HCT116 (cell line): ENCODE measurements around the gene PPP2R5C. TPM values are rescaled to one million over a fixed set of nuclear protein-coding genes. Genes with fewer than 3 reads are reported as not detected.

Experiments used
- ATAC-seq: fragments of 200-7000 bp; cut with Tn5 transposase; 2 replicates; pipeline ENCODE4 v1.9.1; 2020; ENCODE audit warnings: mild to moderate bottlenecking, moderate library complexity
- BruUV-seq: library from RNA; stranded (reverse); fragments of 400-500 nt; replicated peaks from 2 replicates; lab custom pipeline; 2021; lab: Mats Ljungman, UMichigan
- CTCF ChIA-PET: fragments of 300-600 bp; sonication (Branson Sonifier 250); formaldehyde crosslinking; loops from one replicate; lab custom pipeline; 2021; ENCODE audit warnings: antibody characterized with exemption; lab: Charles Lee
- POLR2A ChIA-PET: fragments of 300-600, 350-600 bp; sonication (Branson Sonifier 250); formaldehyde crosslinking; loops from one replicate; lab custom pipeline; 2021; ENCODE audit warnings: antibody characterized with exemption; lab: Charles Lee
- RAD21 ChIA-PET, 2 experiments: fragments of 300-600 bp; sonication (Branson Sonifier 250); formaldehyde crosslinking; loops; one replicate each; lab custom pipeline; 2023; ENCODE audit warnings: low total read pairs in 2 of 2; ENCODE audit not compliant: uncharacterized antibody in 2 of 2, unreplicated experiment in 2 of 2, low non-redundant PET in 1 of 2; lab: Charles Lee
- DNase-seq: peaks from one replicate; pipeline ENCODE4 v3.0.0-alpha.2; 2010; ENCODE audit warnings: low read depth, low spot score
- H2AFZ ChIP-seq: fragments of 200-600 bp; shearing (Covaris generic), sonication (generic); 2 replicates; pipeline ENCODE4 v1.6.1; 2017; ENCODE audit warnings: low read depth, mixed run types, mixed read lengths, antibody characterized with exemption, low read length; ENCODE audit not compliant: poor library complexity, severe bottlenecking
- H3K27ac ChIP-seq: 2 replicates; pipeline ENCODE4 v1.5.1; 2012; ENCODE audit warnings: low read depth, low read length
- H3K27me3 ChIP-seq: fragments of 200-600 bp; sonication (generic); 2 replicates; pipeline ENCODE4 v1.6.1; 2016; ENCODE audit warnings: mixed run types, low read length, mixed read lengths; ENCODE audit not compliant: insufficient read depth
- H3K36me3 ChIP-seq, 2 experiments: fragments of 200-500 bp in 1 of 2; fragments of 200-600 bp in 1 of 2; sonication (Bioruptor generic) in 1 of 2; sonication (generic) in 1 of 2; 2 replicates each; pipeline versions ENCODE4 v1.5.1 to v1.6.1; 2014 to 2016; ENCODE audit warnings: low read length in 2 of 2, inconsistent platforms in 1 of 2, mixed read lengths in 1 of 2, mixed run types in 1 of 2; ENCODE audit not compliant: insufficient read depth in 2 of 2, control insufficient read depth in 1 of 2
- H3K4me1 ChIP-seq, 2 experiments: fragments of 200-600 bp in 1 of 2; sonication (generic) in 1 of 2; 2 replicates each; pipeline versions ENCODE4 v1.5.1 to v1.6.1; 2012 to 2017; ENCODE audit warnings: low read length in 2 of 2, inconsistent platforms in 1 of 2, mild to moderate bottlenecking in 1 of 2, mixed read lengths in 1 of 2, mixed run types in 1 of 2, moderate library complexity in 1 of 2; ENCODE audit not compliant: insufficient read depth in 2 of 2, control insufficient read depth in 1 of 2
- H3K4me2 ChIP-seq: fragments of 200-600 bp; sonication (generic); 2 replicates; pipeline ENCODE4 v1.6.1; 2017; ENCODE audit warnings: mixed run types, low read length, mixed read lengths
- H3K4me3 ChIP-seq, 2 experiments: fragments of 200-600 bp in 1 of 2; sonication (generic) in 1 of 2; replicated peaks in 1 of 2; 2 replicates each; pipeline ENCODE4 v1.5.1; 2011 to 2016; ENCODE audit warnings: low read length in 2 of 2, control low read depth in 1 of 2, low read depth in 1 of 2, mild to moderate bottlenecking in 1 of 2, mixed read lengths in 1 of 2, mixed run types in 1 of 2
- H3K79me2 ChIP-seq: fragments of 200-600 bp; sonication (generic); 2 replicates; pipeline ENCODE4 v1.6.1; 2017; ENCODE audit warnings: mild to moderate bottlenecking, mixed run types, low read length, moderate library complexity, mixed read lengths; ENCODE audit not compliant: insufficient read depth
- H3K9ac ChIP-seq: fragments of 200-600 bp; sonication (generic); 2 replicates; pipeline ENCODE4 v1.6.1; 2016; ENCODE audit warnings: low read length, mixed read lengths
- H3K9me2 ChIP-seq: fragments of 200-600 bp; sonication (generic), shearing (Covaris generic); 2 replicates; pipeline ENCODE4 v1.6.1; 2017; ENCODE audit warnings: mixed run types, mild to moderate bottlenecking, moderate library complexity; ENCODE audit not compliant: insufficient read depth
- H3K9me3 ChIP-seq, 2 experiments: fragments of 200-500 bp in 1 of 2; fragments of 200-600 bp in 1 of 2; sonication (Bioruptor generic) in 1 of 2; sonication (generic) in 1 of 2; 2 replicates each; pipeline ENCODE4 v1.6.1; 2014 to 2017; ENCODE audit warnings: low read length in 2 of 2, mixed read lengths in 2 of 2, inconsistent platforms in 1 of 2, low read depth in 1 of 2, mild to moderate bottlenecking in 1 of 2, mixed run types in 1 of 2, moderate library complexity in 1 of 2; ENCODE audit not compliant: control insufficient read depth in 1 of 2, insufficient read depth in 1 of 2
- H4K20me1 ChIP-seq: fragments of 200-600 bp; sonication (generic), shearing (Covaris generic); 2 replicates; pipeline ENCODE4 v1.6.1; 2017; ENCODE audit warnings: mixed run types, mild to moderate bottlenecking, moderate library complexity; ENCODE audit not compliant: insufficient read depth
- CBX3 ChIP-seq: IDR thresholded peaks from 2 replicates; pipeline ENCODE4 v1.6.1; 2012; ENCODE audit warnings: low read depth
- CEBPB ChIP-seq: IDR thresholded peaks from 2 replicates; pipeline ENCODE4 v1.6.1; 2012; ENCODE audit warnings: low read depth
- EGR1 ChIP-seq: IDR thresholded peaks from 2 replicates; pipeline ENCODE4 v1.6.1; 2012; ENCODE audit warnings: low read depth
- EZH2 ChIP-seq: fragments of 200-600 bp; sonication (generic); IDR thresholded peaks from 2 replicates; pipeline ENCODE4 v1.6.1; 2017; ENCODE audit warnings: antibody characterized with exemption, mixed run types
- EZH2phosphoT487 ChIP-seq: fragments of 200-600 bp; IDR thresholded peaks from 2 replicates; pipeline ENCODE4 v1.6.1; 2018; ENCODE audit warnings: antibody characterized with exemption, borderline replicate concordance
- FOSL1 ChIP-seq: IDR thresholded peaks from 2 replicates; pipeline ENCODE4 v1.6.1; 2012; ENCODE audit warnings: low read depth
- JUND ChIP-seq: IDR thresholded peaks from 2 replicates; pipeline ENCODE4 v1.6.1; 2012
- POLR2A ChIP-seq: IDR thresholded peaks from 2 replicates; pipeline ENCODE4 v1.7.0; 2011; ENCODE audit warnings: borderline replicate concordance; ENCODE audit not compliant: insufficient read depth, insufficient read length; ENCODE audit errors: extremely low read depth
- POLR2AphosphoS5 ChIP-seq: IDR thresholded peaks from 2 replicates; pipeline ENCODE4 v1.6.1; 2011; ENCODE audit warnings: mild to moderate bottlenecking, low read depth, low read length, moderate library complexity
- RAD21 ChIP-seq: IDR thresholded peaks from 2 replicates; pipeline ENCODE4 v1.6.1; 2012; ENCODE audit warnings: low read depth, mild to moderate bottlenecking
- SIN3A ChIP-seq: IDR thresholded peaks from 2 replicates; pipeline ENCODE4 v1.6.1; 2012; ENCODE audit warnings: low read depth
- SRF ChIP-seq: IDR thresholded peaks from 2 replicates; pipeline ENCODE4 v1.6.1; 2012; ENCODE audit warnings: low read depth
- TCF7L2 ChIP-seq: IDR thresholded peaks from 2 replicates; pipeline ENCODE4 v1.7.0; 2011; ENCODE audit warnings: borderline replicate concordance, inconsistent platforms; ENCODE audit not compliant: insufficient read depth, insufficient read length; ENCODE audit errors: extremely low read depth
- ZFX ChIP-seq: fragments of 450-650 bp; IDR thresholded peaks from 2 replicates; pipeline ENCODE4 v1.6.1; 2017
- ZNF274 ChIP-seq: fragments of 200-500 bp; sonication (Bioruptor generic); IDR thresholded peaks from 2 replicates; pipeline ENCODE4 v1.6.1; 2014; ENCODE audit warnings: mild to moderate bottlenecking, low read depth, low read length, inconsistent platforms
- intact Hi-C: fragments of 100-400 bp; cut with micrococcal nuclease; formaldehyde crosslinking; loops from 2 replicates; pipeline ENCODE4 v1.10.0; 2022
- total RNA-seq: library from RNA; stranded (reverse); gene quantifications from one replicate; pipeline ENCODE4 v1.2.1, GENCODE V29; 2021; ENCODE audit not compliant: unreplicated experiment
- TF ChIP-seq, protein P1 (sequence below), 3 experiments: fragments of 200-600 bp in 1 of 3; sonication (generic) in 1 of 3; IDR thresholded peaks in 2 of 3; conservative IDR thresholded peaks in 1 of 3; 2 replicates each; pipeline ENCODE4 v1.5.1; 2012 to 2017; ENCODE audit warnings: low read depth in 2 of 3, low read length in 2 of 3, antibody characterized with exemption in 1 of 3, borderline replicate concordance in 1 of 3, control low read depth in 1 of 3, mild to moderate bottlenecking in 1 of 3, mixed read lengths in 1 of 3, mixed run types in 1 of 3, moderate library complexity in 1 of 3; ENCODE audit not compliant: insufficient read depth in 1 of 3
- TF ChIP-seq, protein P2 (sequence below): IDR thresholded peaks from 2 replicates; pipeline ENCODE4 v1.6.1; 2011; ENCODE audit warnings: mild to moderate bottlenecking, low read length, moderate library complexity; ENCODE audit not compliant: insufficient replicate concordance; ENCODE audit errors: extremely low read depth
- TF ChIP-seq, protein P3 (sequence below): IDR thresholded peaks from 2 replicates; pipeline ENCODE4 v1.6.1; 2012; ENCODE audit warnings: low read depth

Gene PPP2R5C
- total RNA-seq, 1 experiment from 2014 or later: 117 TPM

DNA sequence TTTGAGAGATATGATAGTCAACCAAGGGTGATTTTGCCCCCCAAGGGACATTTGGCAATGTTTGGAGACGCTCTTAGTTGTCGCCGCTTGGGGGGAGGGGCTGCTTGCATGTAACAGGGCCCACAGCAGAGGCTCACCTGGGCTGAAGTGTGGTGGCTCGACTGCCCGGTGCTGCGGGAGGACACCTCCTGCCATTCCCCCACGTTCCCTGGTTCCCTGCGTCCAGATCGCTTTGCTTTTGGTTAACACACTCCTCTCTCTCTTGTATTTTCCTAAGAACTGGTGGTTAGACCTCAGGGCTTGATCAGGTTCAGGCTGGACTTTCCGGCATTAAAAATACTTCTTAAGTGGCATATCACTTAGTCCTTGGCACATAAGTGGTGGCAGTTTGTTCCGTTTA, 18.9 kb downstream of the PPP2R5C start:
- Histone ChIP-seq H3K79me2 (no peaks in the 10 kb centered on the region), H3K27me3 (no peaks in the 10 kb centered on the region), H3K9me2 (no peaks in the 10 kb centered on the region), H3K27ac (no peak overlapping the region), H3K4me2 (no peak overlapping the region)
- intact Hi-C loops: no loop called here
- ATAC-seq: no peak
- TF ChIP-seq, protein P1, sequence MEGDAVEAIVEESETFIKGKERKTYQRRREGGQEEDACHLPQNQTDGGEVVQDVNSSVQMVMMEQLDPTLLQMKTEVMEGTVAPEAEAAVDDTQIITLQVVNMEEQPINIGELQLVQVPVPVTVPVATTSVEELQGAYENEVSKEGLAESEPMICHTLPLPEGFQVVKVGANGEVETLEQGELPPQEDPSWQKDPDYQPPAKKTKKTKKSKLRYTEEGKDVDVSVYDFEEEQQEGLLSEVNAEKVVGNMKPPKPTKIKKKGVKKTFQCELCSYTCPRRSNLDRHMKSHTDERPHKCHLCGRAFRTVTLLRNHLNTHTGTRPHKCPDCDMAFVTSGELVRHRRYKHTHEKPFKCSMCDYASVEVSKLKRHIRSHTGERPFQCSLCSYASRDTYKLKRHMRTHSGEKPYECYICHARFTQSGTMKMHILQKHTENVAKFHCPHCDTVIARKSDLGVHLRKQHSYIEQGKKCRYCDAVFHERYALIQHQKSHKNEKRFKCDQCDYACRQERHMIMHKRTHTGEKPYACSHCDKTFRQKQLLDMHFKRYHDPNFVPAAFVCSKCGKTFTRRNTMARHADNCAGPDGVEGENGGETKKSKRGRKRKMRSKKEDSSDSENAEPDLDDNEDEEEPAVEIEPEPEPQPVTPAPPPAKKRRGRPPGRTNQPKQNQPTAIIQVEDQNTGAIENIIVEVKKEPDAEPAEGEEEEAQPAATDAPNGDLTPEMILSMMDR (IDR thresholded peaks at IDR 0.05 in 2 of 3, conservative IDR thresholded peaks at IDR 0.05 in 1 of 3; ENCODE audit: borderline replicate concordance in 1 of 3, insufficient read depth in 1 of 3, low read depth in 2 of 3, low read length in 2 of 3): no peak
- no peak for TF ChIP-seq TCF7L2
- TF ChIP-seq EGR1: no peak
- TF ChIP-seq EZH2: no peak
- no peak for TF ChIP-seq EZH2phosphoT487
- TF ChIP-seq RAD21: no peak
- TF ChIP-seq, protein P2, sequence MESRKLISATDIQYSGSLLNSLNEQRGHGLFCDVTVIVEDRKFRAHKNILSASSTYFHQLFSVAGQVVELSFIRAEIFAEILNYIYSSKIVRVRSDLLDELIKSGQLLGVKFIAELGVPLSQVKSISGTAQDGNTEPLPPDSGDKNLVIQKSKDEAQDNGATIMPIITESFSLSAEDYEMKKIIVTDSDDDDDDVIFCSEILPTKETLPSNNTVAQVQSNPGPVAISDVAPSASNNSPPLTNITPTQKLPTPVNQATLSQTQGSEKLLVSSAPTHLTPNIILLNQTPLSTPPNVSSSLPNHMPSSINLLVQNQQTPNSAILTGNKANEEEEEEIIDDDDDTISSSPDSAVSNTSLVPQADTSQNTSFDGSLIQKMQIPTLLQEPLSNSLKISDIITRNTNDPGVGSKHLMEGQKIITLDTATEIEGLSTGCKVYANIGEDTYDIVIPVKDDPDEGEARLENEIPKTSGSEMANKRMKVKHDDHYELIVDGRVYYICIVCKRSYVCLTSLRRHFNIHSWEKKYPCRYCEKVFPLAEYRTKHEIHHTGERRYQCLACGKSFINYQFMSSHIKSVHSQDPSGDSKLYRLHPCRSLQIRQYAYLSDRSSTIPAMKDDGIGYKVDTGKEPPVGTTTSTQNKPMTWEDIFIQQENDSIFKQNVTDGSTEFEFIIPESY: no peak
- no peak for TF ChIP-seq JUND
- TF ChIP-seq CBX3: no peak
- TF ChIP-seq ZNF274: no peak
- no peak for TF ChIP-seq POLR2AphosphoS5
- no peak for TF ChIP-seq CEBPB
- no peak for TF ChIP-seq SIN3A
- no peak for TF ChIP-seq ZFX
- TF ChIP-seq FOSL1: no peak
- TF ChIP-seq, protein P3, sequence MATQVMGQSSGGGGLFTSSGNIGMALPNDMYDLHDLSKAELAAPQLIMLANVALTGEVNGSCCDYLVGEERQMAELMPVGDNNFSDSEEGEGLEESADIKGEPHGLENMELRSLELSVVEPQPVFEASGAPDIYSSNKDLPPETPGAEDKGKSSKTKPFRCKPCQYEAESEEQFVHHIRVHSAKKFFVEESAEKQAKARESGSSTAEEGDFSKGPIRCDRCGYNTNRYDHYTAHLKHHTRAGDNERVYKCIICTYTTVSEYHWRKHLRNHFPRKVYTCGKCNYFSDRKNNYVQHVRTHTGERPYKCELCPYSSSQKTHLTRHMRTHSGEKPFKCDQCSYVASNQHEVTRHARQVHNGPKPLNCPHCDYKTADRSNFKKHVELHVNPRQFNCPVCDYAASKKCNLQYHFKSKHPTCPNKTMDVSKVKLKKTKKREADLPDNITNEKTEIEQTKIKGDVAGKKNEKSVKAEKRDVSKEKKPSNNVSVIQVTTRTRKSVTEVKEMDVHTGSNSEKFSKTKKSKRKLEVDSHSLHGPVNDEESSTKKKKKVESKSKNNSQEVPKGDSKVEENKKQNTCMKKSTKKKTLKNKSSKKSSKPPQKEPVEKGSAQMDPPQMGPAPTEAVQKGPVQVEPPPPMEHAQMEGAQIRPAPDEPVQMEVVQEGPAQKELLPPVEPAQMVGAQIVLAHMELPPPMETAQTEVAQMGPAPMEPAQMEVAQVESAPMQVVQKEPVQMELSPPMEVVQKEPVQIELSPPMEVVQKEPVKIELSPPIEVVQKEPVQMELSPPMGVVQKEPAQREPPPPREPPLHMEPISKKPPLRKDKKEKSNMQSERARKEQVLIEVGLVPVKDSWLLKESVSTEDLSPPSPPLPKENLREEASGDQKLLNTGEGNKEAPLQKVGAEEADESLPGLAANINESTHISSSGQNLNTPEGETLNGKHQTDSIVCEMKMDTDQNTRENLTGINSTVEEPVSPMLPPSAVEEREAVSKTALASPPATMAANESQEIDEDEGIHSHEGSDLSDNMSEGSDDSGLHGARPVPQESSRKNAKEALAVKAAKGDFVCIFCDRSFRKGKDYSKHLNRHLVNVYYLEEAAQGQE: no peak
- no peak for TF ChIP-seq SRF
- no peak for TF ChIP-seq POLR2A
- TF ChIP-seq, all 23 proteins: peak for 0
- Histone ChIP-seq H3K36me3 (no peaks in the 10 kb centered on the region), H2AFZ (no peak overlapping the region), H3K9ac (no peak overlapping the region), H3K4me1 (no peaks in the 10 kb centered on the region), H3K9me3 (no peaks in the 10 kb centered on the region), H3K4me3 (no peak overlapping the region), H4K20me1 (no peaks in the 10 kb centered on the region)
- POLR2A ChIA-PET: no interaction called here
- RAD21 ChIA-PET: no interaction called here
- CTCF ChIA-PET: no interaction called here
- DNase-seq: no peak
- BruUV-seq: no TSS peak
